Epithelial cell of prostate (primary cell): ENCODE measurements around the gene RMP24.
A peak's percentile ranks its signal among the peaks of the same experiment; 100 is the strongest.
"Not testable (repeated sequence)": the region's sequence is repeated elsewhere in the genome, so short reads cannot be mapped to it uniquely, and the experiment has no call there.

Source experiments
- DNase-seq: peaks from one replicate; pipeline ENCODE4 v3.0.0-alpha.2; 2011; ENCODE audit warnings: low read depth, low spot score
- H3K27ac ChIP-seq: fragments of 450-650 bp; 2 replicates; pipeline ENCODE4 v1.5.1; 2017; ENCODE audit warnings: mild to moderate bottlenecking

The RMP24 gene

DNA sequence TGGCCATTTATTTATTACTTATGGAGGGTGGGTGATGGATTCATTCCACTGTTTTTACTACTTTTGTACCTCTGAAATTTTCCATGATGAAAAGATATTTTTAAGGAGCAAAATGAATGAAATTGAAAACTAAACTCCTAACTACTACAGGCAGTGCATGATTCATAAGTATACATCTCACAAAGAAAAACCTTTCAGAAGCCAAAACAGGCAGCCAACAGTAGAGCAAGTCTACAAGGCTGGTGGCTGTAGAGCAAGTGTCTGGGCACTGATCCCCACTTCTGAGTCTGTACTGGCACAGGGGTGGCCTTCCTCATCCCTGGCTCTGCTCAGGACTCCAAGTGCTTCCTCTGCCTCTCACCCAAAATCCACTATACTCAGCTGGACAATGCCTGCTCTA is 8.2 kb upstream of the RMP24 start:
- H3K27ac ChIP-seq, result no peak overlapping the region
- DNase-seq, result no peak

DNA sequence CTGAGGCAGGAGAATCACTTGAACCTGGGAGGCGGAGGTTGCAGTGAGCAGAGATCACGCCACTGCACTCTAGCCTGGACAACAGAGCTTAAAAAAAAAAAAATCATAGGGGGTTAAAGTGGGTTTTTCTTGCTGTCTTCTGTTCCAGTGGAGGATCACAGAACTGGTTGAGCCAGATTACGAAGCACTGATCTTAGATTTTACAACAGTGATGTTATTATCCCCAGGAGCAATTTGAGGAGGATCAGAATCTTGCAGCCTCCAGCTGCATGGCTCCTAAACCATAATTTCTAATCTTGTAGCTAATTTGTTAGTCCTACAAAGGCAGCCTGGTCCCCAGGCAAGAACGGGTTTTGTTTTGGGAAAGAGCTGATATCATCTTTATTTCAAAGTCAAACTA is 4.6 kb upstream of the RMP24 start:
- DNase-seq, result not testable (repeated sequence)
- peak overlapping the region; percentile 87 for H3K27ac ChIP-seq

DNA sequence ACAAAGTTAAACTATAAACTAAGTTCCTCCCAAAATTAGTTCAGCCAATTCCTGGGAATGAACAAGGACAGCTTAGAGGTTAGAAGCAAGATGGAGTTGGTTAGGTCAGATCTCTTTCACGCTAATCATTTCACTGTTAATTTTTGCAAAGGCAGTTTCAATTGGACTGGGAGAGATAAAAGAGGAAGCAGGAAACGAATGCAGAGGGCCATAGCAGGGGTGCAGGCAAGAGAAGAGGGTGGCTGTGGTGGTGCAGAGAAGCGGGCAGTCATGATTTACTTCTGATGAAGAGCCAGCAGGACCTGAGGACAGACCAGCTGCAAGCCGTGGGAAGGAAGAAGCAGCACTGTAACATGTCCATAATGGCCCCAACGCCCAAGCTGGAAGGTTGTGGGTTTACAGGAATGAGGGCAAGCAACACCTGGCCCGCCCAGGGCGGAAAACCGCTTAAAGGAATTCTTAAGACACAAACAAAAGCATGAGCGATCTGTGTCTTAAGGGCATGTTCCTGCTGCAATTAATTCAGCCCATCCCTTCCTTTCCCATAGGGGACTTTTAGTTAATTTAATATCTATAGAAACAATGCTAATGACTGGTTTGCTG is 4.1 kb upstream of the RMP24 start:
- DNase-seq, result peak; percentile 48
- H3K27ac ChIP-seq, result peak overlapping the region; percentile 87

DNA sequence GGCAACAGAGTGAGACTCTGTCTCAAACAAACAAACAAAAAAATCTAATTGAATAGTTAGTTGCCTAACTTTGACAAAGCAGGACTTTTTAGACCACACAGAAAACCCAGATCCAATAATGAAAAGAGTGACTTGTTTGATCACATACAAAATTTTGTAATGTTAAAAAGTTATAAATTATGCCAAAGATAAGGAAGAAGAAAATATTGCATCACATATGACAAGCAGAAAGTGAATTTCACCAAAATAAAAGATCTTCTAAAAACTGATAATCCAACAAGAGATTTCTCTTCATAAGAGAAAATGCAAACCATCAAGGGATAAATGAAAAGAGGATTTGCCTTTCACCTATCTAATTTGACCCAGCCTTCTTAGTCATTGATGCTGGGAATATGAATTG is 2.8 kb upstream of the RMP24 start:
- H3K27ac ChIP-seq, result peak overlapping the region; percentile 87
- DNase-seq, result no peak

DNA sequence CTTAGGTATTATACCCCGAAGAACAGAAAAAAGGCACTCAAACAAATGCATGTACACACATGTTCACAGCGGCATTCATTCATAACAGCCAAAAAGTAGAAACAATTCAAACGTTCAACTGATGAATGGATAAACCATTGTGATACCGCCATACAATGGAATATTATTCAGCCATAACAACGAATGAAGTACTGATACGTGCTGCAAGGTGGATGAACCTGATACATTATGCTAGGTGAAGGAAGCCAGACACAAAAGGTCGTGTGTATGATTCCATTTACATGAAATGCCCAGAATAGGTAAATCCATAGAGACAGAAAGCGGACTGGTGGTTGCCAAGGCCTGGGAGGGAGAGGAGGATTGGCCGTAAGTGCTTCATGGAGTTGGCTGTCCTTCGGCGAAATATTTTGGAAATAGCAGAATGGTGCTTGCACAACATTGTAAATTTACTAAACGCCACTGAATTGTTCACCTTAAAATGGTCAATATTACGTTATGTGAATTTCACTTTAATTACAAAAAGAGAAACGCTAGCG is 750 bp upstream of the RMP24 start:
- H3K27ac ChIP-seq, result peak overlapping the region; percentile 87
- no peak for DNase-seq

DNA sequence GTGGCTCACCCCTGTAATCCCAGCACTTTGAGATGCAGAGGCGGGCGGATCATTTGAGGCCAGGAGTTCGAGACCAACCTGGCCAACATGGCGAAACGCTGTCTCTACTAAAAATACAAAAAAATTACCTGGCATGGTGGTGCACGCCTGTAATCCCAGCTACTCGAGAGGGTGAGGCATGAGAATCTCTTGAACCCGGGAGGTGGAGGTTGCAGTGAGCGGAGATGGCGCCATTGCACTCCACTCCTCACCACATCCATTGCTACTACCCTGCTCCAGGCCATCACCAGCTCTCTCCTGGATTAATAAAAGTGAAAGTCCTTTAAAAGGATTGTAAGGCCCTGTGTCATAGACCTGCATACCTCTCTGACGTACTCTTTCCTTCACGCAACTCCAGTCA is 1.2 kb downstream of the RMP24 start:
- DNase-seq, result no peak

DNA sequence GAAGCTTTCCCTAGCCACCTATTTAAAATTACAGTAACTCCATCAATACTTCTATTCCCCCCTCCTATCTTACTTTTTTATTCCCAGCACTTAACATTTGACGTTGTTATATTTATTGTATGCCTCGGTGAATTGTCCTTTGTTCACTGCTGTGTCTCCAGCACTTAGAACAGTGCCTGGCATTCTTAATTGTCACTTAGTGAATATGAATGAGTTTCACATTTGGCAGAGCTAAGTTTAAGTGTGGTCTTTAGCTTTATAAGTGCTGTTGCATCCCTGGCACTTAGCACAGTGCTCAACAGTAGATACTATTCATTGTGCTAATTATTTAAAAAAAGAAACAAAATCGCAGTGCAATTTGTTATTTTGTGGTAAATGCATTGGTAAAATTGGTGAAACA is 1.7 kb downstream of the RMP24 start:
- no peak overlapping the region for H3K27ac ChIP-seq
- DNase-seq, result no peak

More for the DNA sequence above, 1.2 kb downstream of the RMP24 start:
- H3K27ac ChIP-seq, result no peak overlapping the region

DNA sequence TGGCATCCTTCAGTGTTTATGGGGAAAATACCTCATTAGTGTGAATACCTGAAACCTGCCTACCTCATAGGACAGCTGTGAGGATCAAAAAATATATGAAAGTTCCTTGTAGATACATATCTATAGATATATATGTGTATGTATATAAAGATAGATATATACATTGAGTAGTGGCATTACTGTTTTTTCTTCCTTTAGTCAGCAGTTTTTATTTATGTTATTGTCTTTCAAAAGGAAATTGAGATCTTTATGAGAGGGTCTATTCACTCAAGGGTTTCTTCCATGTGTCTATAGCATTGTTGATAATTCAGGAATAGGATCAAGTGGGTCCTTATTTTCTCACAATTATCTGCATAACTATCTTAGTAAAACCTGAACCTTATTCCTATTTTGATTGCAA is 6.6 kb downstream of the RMP24 start:
- no peak overlapping the region for H3K27ac ChIP-seq
- no peak for DNase-seq

DNA sequence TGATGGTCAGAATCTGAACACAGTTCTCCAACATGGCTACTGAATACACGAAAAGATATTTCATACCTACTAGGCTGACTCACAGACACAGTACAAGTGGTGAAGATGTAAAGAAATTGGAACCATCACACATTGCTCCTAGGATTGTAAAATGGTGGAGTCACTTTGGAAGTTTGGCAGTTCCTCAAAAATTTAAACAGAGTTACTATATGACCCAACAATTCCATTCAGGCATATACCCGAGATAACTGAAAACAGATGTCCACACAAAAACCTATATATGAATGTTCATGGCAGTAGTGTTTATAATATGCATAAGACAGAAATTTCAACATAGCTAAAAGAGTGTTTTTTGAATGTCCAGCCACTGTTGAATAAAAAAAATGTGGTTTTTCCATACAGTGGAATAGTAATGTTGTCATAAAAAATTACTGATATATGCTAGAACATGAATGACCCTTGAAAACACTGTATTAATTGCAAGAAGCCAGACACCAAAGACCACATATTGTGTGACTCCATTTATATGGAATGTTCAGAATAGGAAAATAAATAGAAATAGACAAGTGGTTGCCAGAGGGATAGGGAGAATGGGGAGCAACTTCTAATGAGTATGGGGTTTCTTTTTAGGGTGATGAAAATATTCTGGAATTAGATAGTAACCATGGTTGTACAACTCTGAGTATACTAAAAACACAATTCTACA is 10.1 kb downstream of the RMP24 start:
- DNase-seq, result no peak
- H3K27ac ChIP-seq, result no peak overlapping the region

DNA sequence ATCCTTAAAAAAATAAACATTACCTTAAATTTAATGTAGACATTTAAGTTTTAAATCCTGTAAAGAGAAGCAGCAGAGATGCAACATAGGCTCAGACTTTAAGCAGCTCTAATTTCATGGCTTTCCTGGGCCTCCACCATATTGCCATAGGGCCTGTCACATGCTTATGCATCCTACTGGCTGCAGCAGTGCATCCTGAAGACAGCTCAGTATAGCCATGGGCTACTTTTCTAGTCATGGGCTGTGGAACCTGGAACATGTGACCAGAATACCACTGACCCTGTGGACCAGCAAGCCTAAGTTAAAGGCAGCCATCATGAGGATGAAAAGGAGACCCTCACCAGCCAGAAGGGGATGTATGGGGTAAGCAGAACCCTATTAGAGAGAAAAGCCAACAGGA is 10.7 kb downstream of the RMP24 start:
- DNase-seq, result no peak
- H3K27ac ChIP-seq, result peak overlapping the region; percentile 31

DNA sequence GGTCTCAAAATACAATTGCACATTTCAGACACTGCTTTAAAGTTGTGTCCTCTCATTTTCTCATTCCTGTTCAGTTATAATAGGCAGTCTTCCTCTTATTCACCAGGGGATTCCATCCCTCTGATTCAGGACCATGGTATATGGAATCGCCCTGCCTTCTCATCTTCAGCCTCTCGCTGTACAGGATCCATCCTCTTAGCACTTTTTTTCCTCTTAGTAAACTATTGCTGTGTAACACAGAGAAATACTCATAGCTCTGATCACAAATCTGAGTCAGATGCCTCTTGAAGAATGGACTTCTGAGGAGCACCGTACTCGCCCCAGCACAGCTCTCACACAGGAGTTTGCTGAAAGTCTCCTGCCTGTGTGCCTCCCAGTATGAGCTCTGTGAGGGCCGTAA is 11.3 kb downstream of the RMP24 start:
- DNase-seq, result no peak

DNA sequence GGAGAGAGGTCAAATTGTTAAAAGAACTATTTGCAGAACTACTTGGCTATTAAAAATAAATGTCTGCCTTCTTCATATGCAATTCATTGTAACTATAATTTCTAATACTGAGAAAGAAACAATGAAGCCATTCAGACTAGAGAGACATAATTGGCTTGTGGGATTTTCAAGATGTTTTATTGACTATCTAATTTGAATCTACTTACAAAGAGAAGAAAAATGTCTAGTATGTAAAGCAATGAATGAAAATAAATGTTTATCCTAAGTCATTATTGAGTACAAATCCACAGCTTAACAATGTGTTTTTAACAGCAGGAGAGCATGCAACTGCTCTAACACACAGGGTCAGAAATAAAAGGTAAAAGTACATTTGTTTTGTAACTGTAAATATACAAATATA is 19.2 kb downstream of the RMP24 start:
- DNase-seq, result no peak
- no peak overlapping the region for H3K27ac ChIP-seq

More for the DNA sequence above, 11.3 kb downstream of the RMP24 start:
- peak overlapping the region; percentile 31 for H3K27ac ChIP-seq

DNA sequence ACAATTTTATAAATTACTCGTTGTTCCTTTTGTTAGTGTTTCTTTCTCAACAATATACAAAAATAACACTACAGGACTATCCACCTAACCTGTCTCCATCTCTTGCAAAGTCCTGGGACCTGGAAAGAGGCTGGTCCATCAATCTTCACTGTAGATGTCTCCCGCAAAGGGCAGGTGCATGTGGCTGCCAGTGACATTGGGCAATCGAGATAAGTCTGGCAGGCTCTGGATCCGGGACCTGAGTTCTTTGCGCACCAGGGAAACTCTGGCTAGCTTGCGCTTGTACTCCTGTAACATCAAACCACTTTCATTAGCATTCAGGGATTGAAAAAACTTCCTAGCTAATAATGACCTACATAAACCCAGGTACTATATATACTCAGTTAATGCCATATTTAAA is 20.5 kb downstream of the RMP24 start:
- no peak overlapping the region for H3K27ac ChIP-seq
- DNase-seq, result no peak

DNA sequence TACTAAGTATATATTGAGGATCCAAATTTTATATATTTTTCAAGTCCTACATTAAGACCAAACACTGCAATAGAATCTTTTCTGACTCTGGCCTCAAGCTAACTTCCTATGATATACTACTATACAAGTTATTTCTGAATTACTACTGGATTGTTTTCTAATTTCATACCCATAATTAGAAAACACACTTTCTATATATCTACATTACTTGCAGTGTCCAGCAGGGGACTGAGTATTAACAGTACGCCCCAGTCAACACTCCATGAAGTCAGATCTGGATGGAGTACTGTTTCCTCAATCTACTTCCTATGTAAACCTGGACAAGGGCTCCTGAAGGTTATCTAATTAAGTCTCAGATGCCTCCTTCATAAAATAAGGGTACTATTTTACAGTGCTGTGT is 26.5 kb downstream of the RMP24 start:
- H3K27ac ChIP-seq, result no peak overlapping the region
- DNase-seq, result no peak

DNA sequence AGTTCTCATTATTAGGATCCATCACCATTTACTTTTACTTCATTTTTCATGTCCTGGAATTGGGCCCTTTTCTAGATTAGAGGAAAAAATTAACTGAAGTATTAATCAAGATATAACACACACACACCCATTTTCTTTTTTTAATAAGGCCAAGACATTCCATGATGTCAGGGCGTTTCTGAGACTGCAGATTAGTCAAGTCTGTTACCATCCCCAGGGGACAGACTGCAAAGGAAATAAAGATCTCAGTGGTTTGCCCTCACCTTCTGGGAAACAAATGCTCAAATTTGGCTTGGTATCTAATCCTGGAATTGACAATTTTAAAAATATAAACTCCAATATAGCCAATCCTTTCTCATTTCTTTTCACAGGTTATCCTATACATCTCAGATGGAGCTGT is 27.4 kb downstream of the RMP24 start:
- no peak overlapping the region for H3K27ac ChIP-seq
- no peak for DNase-seq

DNA sequence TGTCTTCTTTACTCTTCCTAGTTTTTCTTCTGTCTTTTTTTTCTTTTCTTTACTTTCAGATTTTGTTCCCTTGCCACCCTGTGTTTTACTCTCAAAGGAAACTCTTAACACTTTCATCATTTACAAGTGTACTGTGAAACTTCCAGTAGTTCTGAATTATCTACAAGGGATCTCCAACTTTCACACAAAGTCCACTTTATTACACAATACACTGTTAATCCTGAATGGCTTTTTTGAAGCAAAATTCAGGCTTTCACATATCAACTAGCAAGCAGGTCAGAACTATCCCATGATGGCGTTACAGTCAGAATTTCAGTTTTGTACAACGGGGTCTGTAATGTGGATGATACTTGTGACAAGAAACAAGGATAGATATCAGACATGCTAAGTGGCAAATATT is 34.5 kb downstream of the RMP24 start:
- no peak overlapping the region for H3K27ac ChIP-seq
- DNase-seq, result no peak

DNA sequence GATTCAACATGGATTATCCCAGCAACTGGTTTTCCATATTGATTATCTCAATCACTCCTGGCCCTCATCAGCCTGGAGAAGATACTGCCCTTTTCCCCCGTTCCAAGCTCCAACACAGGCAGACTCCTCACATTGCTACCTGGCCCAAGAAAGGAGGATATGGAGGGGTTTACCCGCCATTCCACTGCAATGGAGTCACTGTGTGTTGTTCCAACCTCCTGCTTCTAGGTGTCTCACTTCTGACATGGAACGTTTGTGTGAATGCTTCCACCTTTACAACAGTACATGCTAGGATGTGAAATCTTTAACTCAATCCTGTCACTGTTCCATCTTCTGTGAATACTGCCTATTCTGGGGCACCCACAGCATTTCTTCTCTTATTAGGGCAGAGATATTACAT is 36.7 kb downstream of the RMP24 start:
- no peak overlapping the region for H3K27ac ChIP-seq
- no peak for DNase-seq

DNA sequence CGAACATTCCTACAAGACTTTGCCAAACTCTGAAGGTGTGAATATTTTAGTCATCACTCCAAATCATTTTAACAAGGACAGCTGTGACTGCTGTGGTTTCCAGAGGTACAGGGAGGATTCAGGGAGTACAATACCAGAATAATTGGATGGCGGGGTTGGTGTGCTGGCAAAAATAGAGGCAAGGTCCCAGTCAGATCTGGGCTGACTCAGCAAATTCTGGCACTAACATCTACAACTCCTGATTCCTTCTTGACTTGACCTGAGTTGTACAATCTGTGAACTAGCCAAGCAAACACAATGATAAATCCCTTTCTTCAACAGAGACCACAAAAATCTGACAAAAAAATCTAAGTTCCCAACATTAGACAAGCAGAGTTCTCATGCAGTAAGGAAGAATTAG is 40.4 kb downstream of the RMP24 start:
- no peak overlapping the region for H3K27ac ChIP-seq
- DNase-seq, result no peak

DNA sequence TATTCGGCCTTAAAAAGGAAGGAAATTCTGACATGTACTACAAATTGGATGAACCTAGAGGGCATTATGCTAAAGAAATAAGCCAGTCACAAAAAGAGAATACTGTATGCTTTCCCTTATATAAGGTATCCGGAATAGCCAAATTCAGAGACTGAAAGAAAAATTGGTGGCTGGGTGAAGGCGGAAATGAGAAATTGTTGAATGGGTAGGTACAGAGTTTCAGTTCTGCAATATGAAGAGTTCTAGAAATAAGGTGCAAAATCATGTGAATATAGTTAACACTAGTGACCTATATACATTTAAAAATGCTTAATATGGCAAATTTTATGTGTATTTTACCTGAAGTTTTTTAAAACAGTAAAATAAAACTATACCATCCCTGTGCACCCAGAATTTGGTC is 43.1 kb downstream of the RMP24 start:
- DNase-seq, result no peak
- no peak overlapping the region for H3K27ac ChIP-seq

DNA sequence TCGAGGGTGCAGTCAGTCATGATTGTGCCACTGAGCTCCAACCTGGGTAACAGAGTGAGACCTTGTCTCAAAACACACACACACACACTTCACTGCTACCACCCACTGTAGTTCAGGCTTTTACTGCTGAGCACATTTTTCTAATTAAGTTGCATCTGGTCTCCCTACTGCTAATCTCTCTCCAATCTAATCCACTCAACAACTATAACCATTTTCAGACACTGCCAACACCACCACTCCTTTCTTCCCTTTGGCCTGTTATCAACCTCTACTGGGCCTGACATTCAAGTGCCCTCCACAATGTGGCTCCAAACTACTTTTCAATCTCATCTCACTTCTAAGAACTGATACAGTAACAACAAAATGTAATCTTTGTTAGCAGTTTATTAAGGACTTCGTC is 44.8 kb downstream of the RMP24 start:
- no peak overlapping the region for H3K27ac ChIP-seq
- DNase-seq, result no peak

DNA sequence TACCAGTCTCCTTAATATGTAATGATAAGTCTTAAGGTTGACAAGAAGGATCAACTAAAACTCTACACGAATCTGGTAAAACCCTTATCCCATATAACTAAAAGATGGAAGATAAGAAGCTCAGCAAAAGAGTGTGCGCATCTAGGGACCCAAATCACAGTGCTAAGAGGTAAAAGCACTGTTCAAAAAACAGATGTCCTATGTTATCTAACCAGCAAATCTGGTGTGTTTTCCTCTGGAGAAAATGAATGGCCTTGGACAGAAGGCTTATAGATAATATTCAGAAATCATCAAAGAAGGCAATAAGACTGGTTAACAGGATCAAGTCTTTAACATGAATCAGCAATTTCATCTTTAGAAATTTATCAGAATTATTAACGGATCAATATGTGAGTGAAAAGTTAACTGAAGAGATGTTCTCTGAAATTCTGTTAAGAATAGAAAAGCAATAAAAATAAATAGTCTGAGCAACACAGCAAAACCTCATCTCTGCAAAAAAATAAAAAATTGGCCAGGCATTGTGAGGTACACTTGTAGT is 47.8 kb downstream of the RMP24 start:
- no peak for DNase-seq
- no peak overlapping the region for H3K27ac ChIP-seq

DNA sequence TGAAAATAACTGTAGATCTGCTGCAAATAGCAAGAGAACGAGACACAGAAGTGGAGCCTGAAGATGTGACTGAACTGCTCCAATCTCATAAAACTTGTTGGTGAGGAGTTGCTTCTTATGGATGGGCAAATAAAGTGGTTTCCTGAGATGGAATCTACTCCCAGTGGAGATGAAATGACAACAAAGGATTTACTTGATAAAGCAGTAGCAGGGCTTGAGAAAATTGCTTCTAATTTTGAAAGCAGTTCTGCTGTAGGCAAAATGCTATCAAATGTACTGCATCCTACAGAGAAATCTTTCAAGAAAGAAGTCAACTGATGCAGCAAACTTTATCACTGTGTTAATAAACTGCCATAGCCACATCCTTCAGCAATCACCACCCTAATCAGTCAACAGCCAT is 50.9 kb downstream of the RMP24 start:
- no peak for DNase-seq
- H3K27ac ChIP-seq, result no peak overlapping the region
